K562 (cell line): ENCODE measurements around the gene NKAIN1. TPM values are rescaled to one million over a fixed set of nuclear protein-coding genes. Genes with fewer than 3 reads are reported as not detected.

Experiments
- CBX3 ChIP-seq, 2 experiments: IDR thresholded peaks; 1 replicate in 1 of 2; 2 replicates in 1 of 2; pipeline ENCODE4 v1.6.1; 2012; ENCODE audit warnings: inconsistent platforms in 2 of 2, low read length in 2 of 2, borderline replicate concordance in 1 of 2, control low read depth in 1 of 2
- CBX8 ChIP-seq: fragments of 200-600 bp; sonication (generic); IDR thresholded peaks from 2 replicates; pipeline ENCODE4 v1.6.1; 2012; ENCODE audit warnings: borderline replicate concordance, mixed run types, low read depth, mild to moderate bottlenecking, moderate library complexity, mixed read lengths, low read length, control low read depth, inconsistent platforms; ENCODE audit not compliant: poor library complexity, severe bottlenecking; ENCODE audit errors: extremely low read depth
- CEBPG ChIP-seq, 3 experiments: fragments of 200-800 bp in 1 of 3; sonication (Bioruptor generic) in 1 of 3; sonication (generic) in 1 of 3; formaldehyde crosslinking in 1 of 3; IDR thresholded peaks in 2 of 3; conservative IDR thresholded peaks in 1 of 3; 2 replicates each; pipeline versions ENCODE4 v1.6.1 to v1.8.0; 2016 to 2022; ENCODE audit warnings: missing compliant biosample characterization in 2 of 3, missing genetic modification characterization in 2 of 3, mild to moderate bottlenecking in 1 of 3, missing genetic modification reagents in 1 of 3
- KDM4B ChIP-seq, 2 experiments: fragments of 450-650 bp in 1 of 2; sonication (generic) in 1 of 2; IDR thresholded peaks; 2 replicates each; pipeline ENCODE4 v1.6.1; 2016 to 2017; ENCODE audit warnings: borderline replicate concordance in 2 of 2, antibody characterized with exemption in 1 of 2, low read depth in 1 of 2, mild to moderate bottlenecking in 1 of 2
- MCM5 ChIP-seq: fragments of 450-650 bp; IDR thresholded peaks from 2 replicates; pipeline ENCODE4 v1.6.1; 2016; ENCODE audit warnings: low read depth
- NCOA2 ChIP-seq, 2 experiments: fragments of 450-650 bp; IDR thresholded peaks; 2 replicates each; pipeline ENCODE4 v1.6.1; 2018; ENCODE audit warnings: mild to moderate bottlenecking in 2 of 2, moderate library complexity in 1 of 2; ENCODE audit not compliant: partially characterized antibody in 2 of 2
- RBM17 ChIP-seq: fragments of 200-400 bp; formaldehyde crosslinking; IDR thresholded peaks from 2 replicates; pipeline ENCODE4 v1.6.1; 2017; ENCODE audit warnings: low read depth, mild to moderate bottlenecking, low read length, borderline replicate concordance
- RBM22 ChIP-seq: fragments of 200-400 bp; formaldehyde crosslinking; IDR thresholded peaks from 2 replicates; pipeline ENCODE4 v1.6.1; 2018; ENCODE audit warnings: low read length, low read depth; ENCODE audit not compliant: poor library complexity, severe bottlenecking
- STAT5A ChIP-seq: IDR thresholded peaks from 2 replicates; pipeline ENCODE4 v1.6.1; 2012; ENCODE audit warnings: low read length, inconsistent platforms, borderline replicate concordance
- polyA plus RNA-seq, 8 experiments: library from polyadenylated mRNA; depleted of rRNA in 4 of 8; stranded (reverse) in 5 of 8; unstranded in 3 of 8; fragments of >200 nt; fragmentation: Nextera tagmentation in 2 of 8; fragmentation: Illumina TruSeq in 1 of 8; extraction: Ambion mirVana in 2 of 8; extraction: Trizol in 1 of 8; gene quantifications; 2 replicates each; pipeline versions ENCODE4 v1.2.1 to v1.2.3, GENCODE V29; 2011 to 2014; ENCODE audit warnings: inconsistent platforms in 1 of 8, missing spikeins in 1 of 8
- total RNA-seq, 7 experiments: library from RNA; depleted of rRNA in 6 of 7; stranded (reverse); fragments of >200 nt in 6 of 7; fragmentation: Illumina TruSeq in 2 of 7; extraction: Trizol in 2 of 7; gene quantifications; 2 replicates each; pipeline versions ENCODE4 v1.2.1 to v1.2.3, GENCODE V29; 2011 to 2021; ENCODE audit warnings: low replicate concordance in 1 of 7
- TF ChIP-seq, protein P1 (sequence below): sonication (generic); formaldehyde crosslinking; IDR thresholded peaks from 2 replicates; pipeline ENCODE4 v1.8.0; 2022; ENCODE audit warnings: mild to moderate bottlenecking, missing genetic modification reagents
- TF ChIP-seq, protein P2 (sequence below): fragments of 250-450 bp; sonication (Bioruptor Pico); IDR thresholded peaks from 2 replicates; pipeline ENCODE4 v1.4.0; 2020
- TF ChIP-seq, protein P3 (sequence below), 2 experiments: fragments of 450-650 bp in 1 of 2; sonication (generic) in 1 of 2; formaldehyde crosslinking; conservative IDR thresholded peaks; 2 replicates each; pipeline versions ENCODE4 v1.4.0 to v1.8.1; 2020 to 2022; ENCODE audit warnings: mild to moderate bottlenecking in 1 of 2, missing genetic modification reagents in 1 of 2
- TF ChIP-seq, protein P4 (sequence below), 2 experiments: IDR thresholded peaks; 2 replicates each; pipeline ENCODE4 v1.6.1; 2012; ENCODE audit warnings: improper control_type of control experiment in 2 of 2, low read depth in 2 of 2, low read length in 2 of 2, borderline replicate concordance in 1 of 2

Gene NKAIN1
- total and polyA plus RNA-seq, 9 of the 15 experiments (the other 6 are each of a cell fraction or from before 2014, with no cell fraction given): 0.03 to 0.22 (median 0.04) TPM; not detected in 3

DNA sequence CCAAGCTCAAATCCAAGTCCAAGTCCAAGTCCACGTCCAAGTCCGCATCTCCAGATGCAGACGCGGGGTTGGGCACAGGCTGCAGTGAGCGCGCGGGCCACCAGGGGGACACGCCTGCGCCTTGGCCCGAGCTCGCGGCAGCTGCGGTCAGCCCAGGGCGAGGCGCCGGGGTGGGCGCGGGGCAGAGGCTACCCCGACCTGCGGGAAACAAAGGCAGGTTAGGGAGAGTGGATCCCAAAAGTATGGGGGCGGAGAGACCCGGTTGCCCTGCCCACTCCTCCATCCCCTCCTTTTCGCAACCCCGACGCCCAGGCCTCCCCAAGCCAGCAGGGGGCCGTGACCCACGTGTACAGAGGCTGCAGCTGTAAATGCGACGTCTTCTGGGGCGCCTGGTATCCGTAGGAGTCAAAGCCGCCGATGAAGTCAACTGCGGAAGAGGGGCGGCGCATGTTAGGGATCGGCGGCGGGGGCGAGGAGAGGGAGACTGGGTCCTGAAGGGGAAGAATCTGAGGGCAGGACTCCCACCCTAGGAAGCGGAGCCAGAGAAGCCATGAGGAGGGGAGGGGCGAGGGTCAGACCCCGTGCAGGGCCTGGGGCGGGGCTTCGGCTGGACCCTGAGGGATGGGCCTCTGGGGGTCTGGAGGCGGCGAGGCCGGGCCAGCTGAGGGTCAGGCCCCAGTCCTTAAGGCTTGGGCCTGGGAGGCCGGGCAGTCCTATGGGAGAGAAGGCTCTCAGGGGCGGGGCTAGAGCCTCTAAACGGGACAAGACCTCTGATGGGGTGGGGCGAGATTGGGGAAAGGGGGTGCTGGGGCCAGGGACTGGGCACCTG, 58.0 kb downstream of the NKAIN1 start (continued):
- TF ChIP-seq, protein P1, sequence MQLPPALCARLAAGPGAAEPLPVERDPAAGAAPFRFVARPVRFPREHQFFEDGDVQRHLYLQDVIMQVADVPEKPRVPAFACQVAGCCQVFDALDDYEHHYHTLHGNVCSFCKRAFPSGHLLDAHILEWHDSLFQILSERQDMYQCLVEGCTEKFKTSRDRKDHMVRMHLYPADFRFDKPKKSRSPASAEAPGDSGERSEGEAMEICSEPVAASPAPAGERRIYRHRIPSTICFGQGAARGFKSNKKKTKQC (CRISPR knock-in tag): peak; percentile 90
- TF ChIP-seq, protein P2, sequence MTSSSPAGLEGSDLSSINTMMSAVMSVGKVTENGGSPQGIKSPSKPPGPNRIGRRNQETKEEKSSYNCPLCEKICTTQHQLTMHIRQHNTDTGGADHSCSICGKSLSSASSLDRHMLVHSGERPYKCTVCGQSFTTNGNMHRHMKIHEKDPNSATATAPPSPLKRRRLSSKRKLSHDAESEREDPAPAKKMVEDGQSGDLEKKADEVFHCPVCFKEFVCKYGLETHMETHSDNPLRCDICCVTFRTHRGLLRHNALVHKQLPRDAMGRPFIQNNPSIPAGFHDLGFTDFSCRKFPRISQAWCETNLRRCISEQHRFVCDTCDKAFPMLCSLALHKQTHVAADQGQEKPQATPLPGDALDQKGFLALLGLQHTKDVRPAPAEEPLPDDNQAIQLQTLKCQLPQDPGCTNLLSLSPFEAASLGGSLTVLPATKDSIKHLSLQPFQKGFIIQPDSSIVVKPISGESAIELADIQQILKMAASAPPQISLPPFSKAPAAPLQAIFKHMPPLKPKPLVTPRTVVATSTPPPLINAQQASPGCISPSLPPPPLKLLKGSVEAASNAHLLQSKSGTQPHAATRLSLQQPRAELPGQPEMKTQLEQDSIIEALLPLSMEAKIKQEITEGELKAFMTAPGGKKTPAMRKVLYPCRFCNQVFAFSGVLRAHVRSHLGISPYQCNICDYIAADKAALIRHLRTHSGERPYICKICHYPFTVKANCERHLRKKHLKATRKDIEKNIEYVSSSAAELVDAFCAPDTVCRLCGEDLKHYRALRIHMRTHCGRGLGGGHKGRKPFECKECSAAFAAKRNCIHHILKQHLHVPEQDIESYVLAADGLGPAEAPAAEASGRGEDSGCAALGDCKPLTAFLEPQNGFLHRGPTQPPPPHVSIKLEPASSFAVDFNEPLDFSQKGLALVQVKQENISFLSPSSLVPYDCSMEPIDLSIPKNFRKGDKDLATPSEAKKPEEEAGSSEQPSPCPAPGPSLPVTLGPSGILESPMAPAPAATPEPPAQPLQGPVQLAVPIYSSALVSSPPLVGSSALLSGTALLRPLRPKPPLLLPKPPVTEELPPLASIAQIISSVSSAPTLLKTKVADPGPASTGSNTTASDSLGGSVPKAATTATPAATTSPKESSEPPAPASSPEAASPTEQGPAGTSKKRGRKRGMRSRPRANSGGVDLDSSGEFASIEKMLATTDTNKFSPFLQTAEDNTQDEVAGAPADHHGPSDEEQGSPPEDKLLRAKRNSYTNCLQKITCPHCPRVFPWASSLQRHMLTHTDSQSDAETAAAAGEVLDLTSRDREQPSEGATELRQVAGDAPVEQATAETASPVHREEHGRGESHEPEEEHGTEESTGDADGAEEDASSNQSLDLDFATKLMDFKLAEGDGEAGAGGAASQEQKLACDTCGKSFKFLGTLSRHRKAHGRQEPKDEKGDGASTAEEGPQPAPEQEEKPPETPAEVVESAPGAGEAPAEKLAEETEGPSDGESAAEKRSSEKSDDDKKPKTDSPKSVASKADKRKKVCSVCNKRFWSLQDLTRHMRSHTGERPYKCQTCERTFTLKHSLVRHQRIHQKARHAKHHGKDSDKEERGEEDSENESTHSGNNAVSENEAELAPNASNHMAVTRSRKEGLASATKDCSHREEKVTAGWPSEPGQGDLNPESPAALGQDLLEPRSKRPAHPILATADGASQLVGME (CRISPR knock-in tag): no peak
- TF ChIP-seq CEBPG (CRISPR knock-in tag; IDR thresholded peaks at IDR 0.05) (peak; percentile 60; the same call in 1 of the 2 replicates), CEBPG (tag; conservative IDR thresholded peaks at IDR 0.05 in 1 of 2, IDR thresholded peaks at IDR 0.05 in 1 of 2) (no peak), KDM4B (IDR thresholded peaks at IDR 0.05; ENCODE audit: borderline replicate concordance in 2 of 2, low read depth in 1 of 2) (peak in 1 of 2 experiments; percentile 22; a peak in 1 of 4 replicates), CBX3 (IDR thresholded peaks at IDR 0.05; ENCODE audit: borderline replicate concordance in 1 of 2, low read length in 2 of 2) (peak in 1 of 2 experiments; percentile 40; a peak in 1 of 3 replicates), NCOA2 (IDR thresholded peaks at IDR 0.05; ENCODE audit: partially characterized antibody in 2 of 2) (no peak), RBM17 (no peak), CBX8 (no peak), MCM5 (no peak), RBM22 (peak; percentile 35), STAT5A (no peak)
- TF ChIP-seq, protein P3, sequence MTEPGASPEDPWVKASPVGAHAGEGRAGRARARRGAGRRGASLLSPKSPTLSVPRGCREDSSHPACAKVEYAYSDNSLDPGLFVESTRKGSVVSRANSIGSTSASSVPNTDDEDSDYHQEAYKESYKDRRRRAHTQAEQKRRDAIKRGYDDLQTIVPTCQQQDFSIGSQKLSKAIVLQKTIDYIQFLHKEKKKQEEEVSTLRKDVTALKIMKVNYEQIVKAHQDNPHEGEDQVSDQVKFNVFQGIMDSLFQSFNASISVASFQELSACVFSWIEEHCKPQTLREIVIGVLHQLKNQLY (CRISPR knock-in tag; conservative IDR thresholded peaks at IDR 0.05): peak in 1 of 2 experiments; percentile 88; a peak in 1 of 4 replicates
- TF ChIP-seq, protein P4, sequence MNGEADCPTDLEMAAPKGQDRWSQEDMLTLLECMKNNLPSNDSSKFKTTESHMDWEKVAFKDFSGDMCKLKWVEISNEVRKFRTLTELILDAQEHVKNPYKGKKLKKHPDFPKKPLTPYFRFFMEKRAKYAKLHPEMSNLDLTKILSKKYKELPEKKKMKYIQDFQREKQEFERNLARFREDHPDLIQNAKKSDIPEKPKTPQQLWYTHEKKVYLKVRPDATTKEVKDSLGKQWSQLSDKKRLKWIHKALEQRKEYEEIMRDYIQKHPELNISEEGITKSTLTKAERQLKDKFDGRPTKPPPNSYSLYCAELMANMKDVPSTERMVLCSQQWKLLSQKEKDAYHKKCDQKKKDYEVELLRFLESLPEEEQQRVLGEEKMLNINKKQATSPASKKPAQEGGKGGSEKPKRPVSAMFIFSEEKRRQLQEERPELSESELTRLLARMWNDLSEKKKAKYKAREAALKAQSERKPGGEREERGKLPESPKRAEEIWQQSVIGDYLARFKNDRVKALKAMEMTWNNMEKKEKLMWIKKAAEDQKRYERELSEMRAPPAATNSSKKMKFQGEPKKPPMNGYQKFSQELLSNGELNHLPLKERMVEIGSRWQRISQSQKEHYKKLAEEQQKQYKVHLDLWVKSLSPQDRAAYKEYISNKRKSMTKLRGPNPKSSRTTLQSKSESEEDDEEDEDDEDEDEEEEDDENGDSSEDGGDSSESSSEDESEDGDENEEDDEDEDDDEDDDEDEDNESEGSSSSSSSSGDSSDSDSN (IDR thresholded peaks at IDR 0.05; ENCODE audit: borderline replicate concordance in 1 of 2, low read depth in 2 of 2, low read length in 2 of 2): no peak
